ENCODE results near the gene DKK2.

DNA sequence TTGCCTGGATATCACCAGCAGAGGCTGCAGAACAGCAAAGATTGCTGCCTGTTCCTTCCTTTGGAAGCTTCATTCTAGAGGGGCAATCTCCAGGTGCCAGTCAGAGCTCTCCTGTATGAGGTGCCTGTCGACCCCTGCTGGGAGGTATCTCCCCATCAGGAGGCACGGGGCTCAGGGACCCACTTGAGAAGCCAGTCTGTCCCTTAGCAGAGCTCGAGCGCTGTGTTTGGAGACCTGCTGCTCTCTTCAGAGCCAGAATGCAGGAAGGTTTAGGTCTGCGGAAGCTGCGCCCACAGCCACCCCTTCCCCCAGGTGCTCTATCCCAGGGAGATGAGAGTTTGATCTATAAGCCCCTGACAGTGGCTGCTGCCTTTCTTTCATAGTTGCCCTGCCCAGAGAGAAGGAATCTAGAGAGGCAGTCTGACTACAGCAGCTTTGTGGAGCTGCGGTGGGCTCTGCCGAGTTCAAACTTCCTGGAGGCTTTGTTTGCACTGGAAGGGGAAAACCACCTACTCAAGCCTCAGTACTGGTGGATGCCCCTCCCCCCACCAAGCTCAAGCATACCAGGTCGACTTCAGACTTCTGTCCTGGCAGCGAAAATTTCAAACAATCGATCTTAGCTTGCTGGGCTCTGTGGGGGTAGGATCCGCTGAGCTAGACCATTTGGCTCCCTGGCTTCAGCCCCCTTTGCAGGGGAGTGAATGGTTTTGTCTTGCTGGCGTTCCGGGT lies 57.9 kb downstream of the DKK2 start:
- TF ChIP-seq, protein P1, sequence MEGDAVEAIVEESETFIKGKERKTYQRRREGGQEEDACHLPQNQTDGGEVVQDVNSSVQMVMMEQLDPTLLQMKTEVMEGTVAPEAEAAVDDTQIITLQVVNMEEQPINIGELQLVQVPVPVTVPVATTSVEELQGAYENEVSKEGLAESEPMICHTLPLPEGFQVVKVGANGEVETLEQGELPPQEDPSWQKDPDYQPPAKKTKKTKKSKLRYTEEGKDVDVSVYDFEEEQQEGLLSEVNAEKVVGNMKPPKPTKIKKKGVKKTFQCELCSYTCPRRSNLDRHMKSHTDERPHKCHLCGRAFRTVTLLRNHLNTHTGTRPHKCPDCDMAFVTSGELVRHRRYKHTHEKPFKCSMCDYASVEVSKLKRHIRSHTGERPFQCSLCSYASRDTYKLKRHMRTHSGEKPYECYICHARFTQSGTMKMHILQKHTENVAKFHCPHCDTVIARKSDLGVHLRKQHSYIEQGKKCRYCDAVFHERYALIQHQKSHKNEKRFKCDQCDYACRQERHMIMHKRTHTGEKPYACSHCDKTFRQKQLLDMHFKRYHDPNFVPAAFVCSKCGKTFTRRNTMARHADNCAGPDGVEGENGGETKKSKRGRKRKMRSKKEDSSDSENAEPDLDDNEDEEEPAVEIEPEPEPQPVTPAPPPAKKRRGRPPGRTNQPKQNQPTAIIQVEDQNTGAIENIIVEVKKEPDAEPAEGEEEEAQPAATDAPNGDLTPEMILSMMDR (IDR thresholded peaks at IDR 0.05; ENCODE audit: low read length) = no peak
- TF ChIP-seq EZH2 (IDR thresholded peaks at IDR 0.05; ENCODE audit: borderline replicate concordance, low read length) = no peak
